ENCODE measurements around the gene CLCN3. TPM values are rescaled to one million over a fixed set of nuclear protein-coding genes. Genes with fewer than 3 reads are reported as not detected.

Gene CLCN3
- total and polyA plus RNA-seq, 2 of the 13 experiments (the other 11 are each of a cell fraction or from before 2014, with no cell fraction given): 13.6 to 23.7 TPM

DNA sequence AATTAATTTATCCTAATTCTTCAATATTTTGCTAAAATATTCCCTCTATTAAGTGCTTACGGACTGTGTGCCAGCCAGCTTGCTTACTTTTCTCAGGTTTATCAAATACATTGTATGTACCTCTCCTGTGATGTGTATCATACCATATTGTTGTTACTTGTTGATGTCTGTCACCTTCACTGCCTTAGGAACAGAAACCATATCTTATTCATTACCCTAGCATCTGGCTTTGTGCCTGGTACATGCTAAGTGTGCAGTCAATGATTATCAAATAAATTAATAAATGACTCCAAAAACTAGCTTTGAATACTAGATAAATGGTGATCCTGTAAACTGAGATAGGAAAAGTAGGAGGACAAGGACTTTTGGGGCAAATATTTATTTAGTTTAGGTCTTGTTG is 6.9 kb downstream of the CLCN3 start:
- intact Hi-C loops (cut with micrococcal nuclease; ENCODE audit: unreplicated experiment) (no loop called here), in situ Hi-C loops (cut with HindIII; ENCODE audit: extremely low pct_ligation_motif_present, low pct_unique_long_range_greater_than_20kb) (no loop called here)
- DNase-seq (ENCODE audit: low spot score) (no peak), ATAC-seq (no peak), FAIRE-seq (no peak)
- Histone ChIP-seq H3K4me2 (ENCODE audit: low read depth, low read length) (no peak overlapping the region), H3K27ac (ENCODE audit: extremely low read length, insufficient read depth, low read length) (no peak overlapping the region), H3K9ac (ENCODE audit: insufficient read depth, low read depth, low read length) (no peak overlapping the region), H3K9me3 (ENCODE audit: low read length) (no peaks in the 10 kb centered on the region), H3K79me2 (ENCODE audit: insufficient read depth, low read length) (peaks cover 58% of the 10 kb centered on the region), H3K4me3 (replicated peaks in 1 of 3; ENCODE audit: insufficient read depth in 1 of 3, low read depth in 2 of 3, low read length in 3 of 3) (no peak overlapping the region), H3K36me3 (replicated peaks in 1 of 2; ENCODE audit: control insufficient read depth in 1 of 2, insufficient read depth in 2 of 2, low read length in 2 of 2) (no peaks in the 10 kb centered on the region), H2AFZ (ENCODE audit: low read length) (no peak overlapping the region), H4K20me1 (ENCODE audit: insufficient read depth, low read length) (no peaks in the 10 kb centered on the region), H3K27me3 (ENCODE audit: control insufficient read depth in 1 of 2, insufficient read depth in 2 of 2, low read length in 2 of 2) (no peaks in the 10 kb centered on the region), H3K4me1 (ENCODE audit: insufficient read depth, low read length) (peaks cover 24% of the 10 kb centered on the region)
- CTCF ChIA-PET (ENCODE audit: low intra/inter-chr PET ratio, low total read pairs): no interaction called here
- WGBS (ENCODE audit: low lambda C conversion rate): 93% methylated on average over 1 of the region's 1 CpG
- POLR2A ChIA-PET: no interaction called here
- BruUV-seq (replicated peaks): no TSS peak
- TF ChIP-seq, protein P1, sequence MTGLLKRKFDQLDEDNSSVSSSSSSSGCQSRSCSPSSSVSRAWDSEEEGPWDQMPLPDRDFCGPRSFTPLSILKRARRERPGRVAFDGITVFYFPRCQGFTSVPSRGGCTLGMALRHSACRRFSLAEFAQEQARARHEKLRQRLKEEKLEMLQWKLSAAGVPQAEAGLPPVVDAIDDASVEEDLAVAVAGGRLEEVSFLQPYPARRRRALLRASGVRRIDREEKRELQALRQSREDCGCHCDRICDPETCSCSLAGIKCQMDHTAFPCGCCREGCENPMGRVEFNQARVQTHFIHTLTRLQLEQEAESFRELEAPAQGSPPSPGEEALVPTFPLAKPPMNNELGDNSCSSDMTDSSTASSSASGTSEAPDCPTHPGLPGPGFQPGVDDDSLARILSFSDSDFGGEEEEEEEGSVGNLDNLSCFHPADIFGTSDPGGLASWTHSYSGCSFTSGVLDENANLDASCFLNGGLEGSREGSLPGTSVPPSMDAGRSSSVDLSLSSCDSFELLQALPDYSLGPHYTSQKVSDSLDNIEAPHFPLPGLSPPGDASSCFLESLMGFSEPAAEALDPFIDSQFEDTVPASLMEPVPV (CRISPR knock-in tag; IDR thresholded peaks at IDR 0.05): no peak
- no peak for TF ChIP-seq BCL6 (CRISPR knock-in tag; IDR thresholded peaks at IDR 0.05)
- TF ChIP-seq FOXK2 (IDR thresholded peaks at IDR 0.05): no peak
- TF ChIP-seq GRHL1 (CRISPR knock-in tag; conservative IDR thresholded peaks at IDR 0.05): no peak
- TF ChIP-seq, protein P2, sequence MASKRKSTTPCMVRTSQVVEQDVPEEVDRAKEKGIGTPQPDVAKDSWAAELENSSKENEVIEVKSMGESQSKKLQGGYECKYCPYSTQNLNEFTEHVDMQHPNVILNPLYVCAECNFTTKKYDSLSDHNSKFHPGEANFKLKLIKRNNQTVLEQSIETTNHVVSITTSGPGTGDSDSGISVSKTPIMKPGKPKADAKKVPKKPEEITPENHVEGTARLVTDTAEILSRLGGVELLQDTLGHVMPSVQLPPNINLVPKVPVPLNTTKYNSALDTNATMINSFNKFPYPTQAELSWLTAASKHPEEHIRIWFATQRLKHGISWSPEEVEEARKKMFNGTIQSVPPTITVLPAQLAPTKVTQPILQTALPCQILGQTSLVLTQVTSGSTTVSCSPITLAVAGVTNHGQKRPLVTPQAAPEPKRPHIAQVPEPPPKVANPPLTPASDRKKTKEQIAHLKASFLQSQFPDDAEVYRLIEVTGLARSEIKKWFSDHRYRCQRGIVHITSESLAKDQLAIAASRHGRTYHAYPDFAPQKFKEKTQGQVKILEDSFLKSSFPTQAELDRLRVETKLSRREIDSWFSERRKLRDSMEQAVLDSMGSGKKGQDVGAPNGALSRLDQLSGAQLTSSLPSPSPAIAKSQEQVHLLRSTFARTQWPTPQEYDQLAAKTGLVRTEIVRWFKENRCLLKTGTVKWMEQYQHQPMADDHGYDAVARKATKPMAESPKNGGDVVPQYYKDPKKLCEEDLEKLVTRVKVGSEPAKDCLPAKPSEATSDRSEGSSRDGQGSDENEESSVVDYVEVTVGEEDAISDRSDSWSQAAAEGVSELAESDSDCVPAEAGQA (IDR thresholded peaks at IDR 0.05; ENCODE audit: low read depth): no peak
- TF ChIP-seq, protein P2 (CRISPR knock-in tag; IDR thresholded peaks at IDR 0.05; ENCODE audit: borderline replicate concordance): no peak
- TF ChIP-seq PHF8 (CRISPR knock-in tag; IDR thresholded peaks at IDR 0.05): no peak
- TF ChIP-seq, protein P3, sequence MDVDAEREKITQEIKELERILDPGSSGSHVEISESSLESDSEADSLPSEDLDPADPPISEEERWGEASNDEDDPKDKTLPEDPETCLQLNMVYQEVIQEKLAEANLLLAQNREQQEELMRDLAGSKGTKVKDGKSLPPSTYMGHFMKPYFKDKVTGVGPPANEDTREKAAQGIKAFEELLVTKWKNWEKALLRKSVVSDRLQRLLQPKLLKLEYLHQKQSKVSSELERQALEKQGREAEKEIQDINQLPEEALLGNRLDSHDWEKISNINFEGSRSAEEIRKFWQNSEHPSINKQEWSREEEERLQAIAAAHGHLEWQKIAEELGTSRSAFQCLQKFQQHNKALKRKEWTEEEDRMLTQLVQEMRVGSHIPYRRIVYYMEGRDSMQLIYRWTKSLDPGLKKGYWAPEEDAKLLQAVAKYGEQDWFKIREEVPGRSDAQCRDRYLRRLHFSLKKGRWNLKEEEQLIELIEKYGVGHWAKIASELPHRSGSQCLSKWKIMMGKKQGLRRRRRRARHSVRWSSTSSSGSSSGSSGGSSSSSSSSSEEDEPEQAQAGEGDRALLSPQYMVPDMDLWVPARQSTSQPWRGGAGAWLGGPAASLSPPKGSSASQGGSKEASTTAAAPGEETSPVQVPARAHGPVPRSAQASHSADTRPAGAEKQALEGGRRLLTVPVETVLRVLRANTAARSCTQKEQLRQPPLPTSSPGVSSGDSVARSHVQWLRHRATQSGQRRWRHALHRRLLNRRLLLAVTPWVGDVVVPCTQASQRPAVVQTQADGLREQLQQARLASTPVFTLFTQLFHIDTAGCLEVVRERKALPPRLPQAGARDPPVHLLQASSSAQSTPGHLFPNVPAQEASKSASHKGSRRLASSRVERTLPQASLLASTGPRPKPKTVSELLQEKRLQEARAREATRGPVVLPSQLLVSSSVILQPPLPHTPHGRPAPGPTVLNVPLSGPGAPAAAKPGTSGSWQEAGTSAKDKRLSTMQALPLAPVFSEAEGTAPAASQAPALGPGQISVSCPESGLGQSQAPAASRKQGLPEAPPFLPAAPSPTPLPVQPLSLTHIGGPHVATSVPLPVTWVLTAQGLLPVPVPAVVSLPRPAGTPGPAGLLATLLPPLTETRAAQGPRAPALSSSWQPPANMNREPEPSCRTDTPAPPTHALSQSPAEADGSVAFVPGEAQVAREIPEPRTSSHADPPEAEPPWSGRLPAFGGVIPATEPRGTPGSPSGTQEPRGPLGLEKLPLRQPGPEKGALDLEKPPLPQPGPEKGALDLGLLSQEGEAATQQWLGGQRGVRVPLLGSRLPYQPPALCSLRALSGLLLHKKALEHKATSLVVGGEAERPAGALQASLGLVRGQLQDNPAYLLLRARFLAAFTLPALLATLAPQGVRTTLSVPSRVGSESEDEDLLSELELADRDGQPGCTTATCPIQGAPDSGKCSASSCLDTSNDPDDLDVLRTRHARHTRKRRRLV (CRISPR knock-in tag; IDR thresholded peaks at IDR 0.05): no peak

Data from HepG2 (cell line).